ENCODE results near the gene PPARG. TPM values are rescaled to one million over a fixed set of nuclear protein-coding genes. Genes with fewer than 3 reads are reported as not detected.
A peak's percentile ranks its signal among the peaks of the same experiment; 100 is the strongest.

Gene PPARG
- total and polyA plus RNA-seq, 2 of the 13 experiments (the other 11 are each of a cell fraction or from before 2014, with no cell fraction given): 13.9 to 58.3 TPM

- no peak for TF ChIP-seq ZNF224 (CRISPR knock-in tag; IDR thresholded peaks at IDR 0.05)
- TF ChIP-seq MLX (CRISPR knock-in tag; IDR thresholded peaks at IDR 0.05): peak; percentile 59
- peak; percentile 94 for TF ChIP-seq ZBED4 (CRISPR knock-in tag; IDR thresholded peaks at IDR 0.05; ENCODE audit: borderline replicate concordance)
- TF ChIP-seq RCOR2 (CRISPR knock-in tag; IDR thresholded peaks at IDR 0.05): peak; percentile 78
- no peak for TF ChIP-seq ZNF629 (CRISPR knock-in tag; conservative IDR thresholded peaks at IDR 0.05)
- TF ChIP-seq PBX2 (CRISPR knock-in tag; IDR thresholded peaks at IDR 0.05): no peak
- peak; percentile 94 for TF ChIP-seq GATAD2A (CRISPR knock-in tag; IDR thresholded peaks at IDR 0.05)
- no peak for TF ChIP-seq ZNF329 (CRISPR knock-in tag; IDR thresholded peaks at IDR 0.05; ENCODE audit: low read depth)
- no peak for TF ChIP-seq ZFP36L2 (CRISPR knock-in tag; IDR thresholded peaks at IDR 0.05)
- TF ChIP-seq JDP2 (CRISPR knock-in tag; IDR thresholded peaks at IDR 0.05; ENCODE audit: borderline replicate concordance): no peak
- peak; percentile 86 for TF ChIP-seq MED8 (CRISPR knock-in tag; IDR thresholded peaks at IDR 0.05; ENCODE audit: insufficient replicate concordance)
- TF ChIP-seq ZBTB26 (CRISPR knock-in tag; IDR thresholded peaks at IDR 0.05; ENCODE audit: borderline replicate concordance): peak; percentile 77
- peak; percentile 83 for TF ChIP-seq BCL6 (CRISPR knock-in tag; IDR thresholded peaks at IDR 0.05)
- 0 out of 2 replicates have a peak, but pooled peaks have one; percentile 46 for TF ChIP-seq ZNF414 (CRISPR knock-in tag; IDR thresholded peaks at IDR 0.05)
- 0 out of 2 replicates have a peak, but pooled peaks have one; percentile 62 for TF ChIP-seq CBFB (CRISPR knock-in tag; IDR thresholded peaks at IDR 0.05)
- TF ChIP-seq MEIS2 (CRISPR knock-in tag; IDR thresholded peaks at IDR 0.05): 0 out of 2 replicates have a peak, but pooled peaks have one; percentile 41
- peak; percentile 76 for TF ChIP-seq SIX4 (CRISPR knock-in tag; IDR thresholded peaks at IDR 0.05)
- TF ChIP-seq ZFP37 (CRISPR knock-in tag; IDR thresholded peaks at IDR 0.05; ENCODE audit: borderline replicate concordance): no peak
- no peak for TF ChIP-seq FOXP1 (IDR thresholded peaks at IDR 0.05)
- peak; percentile 86; the same call in 1 of the 2 replicates for TF ChIP-seq FOXP1 (CRISPR knock-in tag; IDR thresholded peaks at IDR 0.05)
- no peak for TF ChIP-seq ZNF737 (CRISPR knock-in tag; IDR thresholded peaks at IDR 0.05; ENCODE audit: borderline replicate concordance)
- TF ChIP-seq NFYC (CRISPR knock-in tag; IDR thresholded peaks at IDR 0.05): peak; percentile 16; the same call in 1 of the 2 replicates
- TF ChIP-seq RARA (CRISPR knock-in tag; IDR thresholded peaks at IDR 0.05): peak; percentile 84
Observed at GRCh38 chr3:12408984-12409683, 120.3 kb downstream of the PPARG start (continued).

Measured in HepG2 (cell line).